HG03139 (cell line): ENCODE results near the gene GPN1.
"Not testable (repeated sequence)": the region's sequence is repeated elsewhere in the genome, so short reads cannot be mapped to it uniquely, and the experiment has no call there.

ENCODE experiments used
- ATAC-seq: cut with Tn5 transposase; IDR thresholded peaks from one replicate; pipeline ENCODE4 v1.9.1; 2021; ENCODE audit not compliant: unreplicated experiment

Gene GPN1

GRCh38 chr2:27626921-27627320 is 1.9 kb upstream of the GPN1 start:
- ATAC-seq: not testable (repeated sequence)

GRCh38 chr2:27627963-27628766 is 685 bp upstream of the GPN1 start:
- ATAC-seq: no peak

GRCh38 chr2:27630257-27630656 is 1.4 kb downstream of the GPN1 start:
- not testable (repeated sequence) for ATAC-seq

GRCh38 chr2:27634291-27634690 is 5.4 kb downstream of the GPN1 start:
- no peak for ATAC-seq

- ATAC-seq: no peak
Measured at GRCh38 chr2:27636766-27637165, 7.9 kb downstream of the GPN1 start.

GRCh38 chr2:27638037-27638637 is 9.3 kb downstream of the GPN1 start:
- no peak for ATAC-seq

GRCh38 chr2:27638709-27639108 is 9.9 kb downstream of the GPN1 start:
- ATAC-seq: no peak

GRCh38 chr2:27640722-27641245 is 11.9 kb downstream of the GPN1 start:
- ATAC-seq: no peak

- no peak for ATAC-seq
Measured at GRCh38 chr2:27645197-27645596, 16.3 kb downstream of the GPN1 start.

- ATAC-seq: no peak
Measured at GRCh38 chr2:27647289-27647688, 18.4 kb downstream of the GPN1 start.

- no peak for ATAC-seq
Measured at GRCh38 chr2:27647737-27648136, 18.9 kb downstream of the GPN1 start.

- no peak for ATAC-seq
Measured at GRCh38 chr2:27651056-27651455, 22.2 kb downstream of the GPN1 start.

- ATAC-seq: no peak
Measured at GRCh38 chr2:27652341-27652740, 23.5 kb downstream of the GPN1 start.

GRCh38 chr2:27652790-27653189 is 23.9 kb downstream of the GPN1 start:
- no peak for ATAC-seq

GRCh38 chr2:27653397-27653796 is 24.5 kb downstream of the GPN1 start:
- no peak for ATAC-seq

GRCh38 chr2:27655155-27655951 is 26.5 kb downstream of the GPN1 start:
- no peak for ATAC-seq

- ATAC-seq: no peak
Measured at GRCh38 chr2:27661371-27661770, 32.5 kb downstream of the GPN1 start.

GRCh38 chr2:27663285-27664153 is 34.7 kb downstream of the GPN1 start, which contains the start of the genes SLC4A1AP and SUPT7L:
Gene SLC4A1AP, plus strand, starts transcription at chr2:27663889. Its CDS starts 26 bp downstream, at chr2:27663915.
Gene SUPT7L, minus strand, starts transcription at chr2:27663614. Its CDS starts 1,422 bp downstream, at chr2:27662192.
- ATAC-seq: peak; percentile 46

- no peak for ATAC-seq
Measured at GRCh38 chr2:27664154-27664574, 35.3 kb downstream of the GPN1 start.

- ATAC-seq: no peak
Measured at GRCh38 chr2:27664622-27665363, 35.9 kb downstream of the GPN1 start.
